ENCODE results near the gene APOB.
"Not testable (repeated sequence)": the region's sequence is repeated elsewhere in the genome, so short reads cannot be mapped to it uniquely, and the experiment has no call there.

APOB gene

GRCh38 chr2:21033237-21034155 is 10.4 kb downstream of the APOB start:
- DNase-seq: no peak

- DNase-seq: no peak
Observed at GRCh38 chr2:21032338-21033236, 11.3 kb downstream of the APOB start.

GRCh38 chr2:21030983-21031968 is 12.6 kb downstream of the APOB start:
- DNase-seq: no peak

GRCh38 chr2:21029519-21029918 is 14.4 kb downstream of the APOB start:
- DNase-seq: no peak

GRCh38 chr2:21028951-21029350 is 14.9 kb downstream of the APOB start:
- not testable (repeated sequence) for DNase-seq

- DNase-seq: no peak
Observed at GRCh38 chr2:21028021-21028947, 15.6 kb downstream of the APOB start.

- no peak for DNase-seq
Observed at GRCh38 chr2:21026479-21027282, 17.2 kb downstream of the APOB start.

GRCh38 chr2:21025690-21026478 is 18.0 kb downstream of the APOB start:
- no peak for DNase-seq

- no peak for DNase-seq
Observed at GRCh38 chr2:21024722-21025389, 19.0 kb downstream of the APOB start.

GRCh38 chr2:21024198-21024597 is 19.7 kb downstream of the APOB start:
- no peak for DNase-seq

- DNase-seq: no peak
Observed at GRCh38 chr2:21023419-21024181, 20.3 kb downstream of the APOB start.

GRCh38 chr2:21022792-21023367 is 21.0 kb downstream of the APOB start:
- no peak for DNase-seq

GRCh38 chr2:21021430-21021829 is 22.4 kb downstream of the APOB start:
- no peak for DNase-seq

GRCh38 chr2:21020668-21021288 is 23.1 kb downstream of the APOB start:
- DNase-seq: no peak

- DNase-seq: no peak
Observed at GRCh38 chr2:21020031-21020667, 23.7 kb downstream of the APOB start.

- no peak for DNase-seq
Observed at GRCh38 chr2:21019678-21020021, 24.2 kb downstream of the APOB start.

Measured in GOT3 (cell line).